Nephron progenitor cell (in vitro differentiated cells): ENCODE results near the gene SLC25A51.

Experiments used
- DNase-seq: peaks from one replicate; pipeline ENCODE4 v3.0.0; 2021
- H3K27ac Mint-ChIP-seq: 2 replicates; pipeline ENCODE4 v1.8.0; 2021; ENCODE audit warnings: mild to moderate bottlenecking, moderate library complexity, mixed read lengths
- H3K27me3 Mint-ChIP-seq: 2 replicates; pipeline ENCODE4 v1.8.0; 2021; ENCODE audit warnings: mild to moderate bottlenecking, low read depth, mixed read lengths; ENCODE audit not compliant: poor library complexity
- H3K36me3 Mint-ChIP-seq: 2 replicates; pipeline ENCODE4 v1.8.0; 2021; ENCODE audit warnings: low read depth, mixed read lengths
- H3K4me1 Mint-ChIP-seq: 2 replicates; pipeline ENCODE4 v1.8.0; 2021; ENCODE audit warnings: mixed read lengths
- H3K4me3 Mint-ChIP-seq: 2 replicates; pipeline ENCODE4 v1.8.0; 2021; ENCODE audit warnings: mild to moderate bottlenecking, moderate library complexity, mixed read lengths
- H3K9me3 Mint-ChIP-seq: 2 replicates; pipeline ENCODE4 v1.8.0; 2021; ENCODE audit warnings: mild to moderate bottlenecking, moderate library complexity, mixed read lengths
- CTCF ChIP-seq: fragments of 200-600 bp; sonication (generic); IDR thresholded peaks from 2 replicates; pipeline ENCODE4 v1.5.0; 2021; ENCODE audit warnings: antibody characterized with exemption

Gene SLC25A51

GRCh38 chr9:37926737-37927118, 22.8 kb upstream of the SLC25A51 start:
- no peak for TF ChIP-seq CTCF

GRCh38 chr9:37925786-37926736, 22.1 kb upstream of the SLC25A51 start:
- H3K27me3 Mint-ChIP-seq: no peaks in the 10 kb centered on the region
- peaks cover 6% of the 10 kb centered on the region for H3K9me3 Mint-ChIP-seq
- no peak for DNase-seq
- H3K36me3 Mint-ChIP-seq: peaks cover 13% of the 10 kb centered on the region
- peak overlapping the region; percentile 44 for H3K27ac Mint-ChIP-seq
- peaks cover 70% of the 10 kb centered on the region for H3K4me1 Mint-ChIP-seq
- no peak overlapping the region for H3K4me3 Mint-ChIP-seq
- TF ChIP-seq CTCF: no peak

More at GRCh38 chr9:37926737-37927118, 22.8 kb upstream of the SLC25A51 start:
- peaks cover 63% of the 10 kb centered on the region for H3K4me1 Mint-ChIP-seq
- no peak overlapping the region for H3K27ac Mint-ChIP-seq
- no peak overlapping the region for H3K4me3 Mint-ChIP-seq
- peaks cover 17% of the 10 kb centered on the region for H3K36me3 Mint-ChIP-seq
- H3K27me3 Mint-ChIP-seq: no peaks in the 10 kb centered on the region
- DNase-seq: no peak
- H3K9me3 Mint-ChIP-seq: peaks cover 8% of the 10 kb centered on the region

- no peak for TF ChIP-seq CTCF
- DNase-seq: no peak
- H3K36me3 Mint-ChIP-seq: peaks cover 6% of the 10 kb centered on the region
- no peaks in the 10 kb centered on the region for H3K9me3 Mint-ChIP-seq
- H3K27me3 Mint-ChIP-seq: no peaks in the 10 kb centered on the region
- peaks cover 81% of the 10 kb centered on the region for H3K4me1 Mint-ChIP-seq
- peak overlapping the region; percentile 10 for H3K27ac Mint-ChIP-seq
- H3K4me3 Mint-ChIP-seq: no peak overlapping the region
Observed at GRCh38 chr9:37925006-37925405, 21.1 kb upstream of the SLC25A51 start.

- H3K36me3 Mint-ChIP-seq: peaks cover 2% of the 10 kb centered on the region
- H3K4me3 Mint-ChIP-seq: no peak overlapping the region
- H3K4me1 Mint-ChIP-seq: peaks cover 85% of the 10 kb centered on the region
- no peak overlapping the region for H3K27ac Mint-ChIP-seq
- no peak for TF ChIP-seq CTCF
- no peaks in the 10 kb centered on the region for H3K27me3 Mint-ChIP-seq
- no peaks in the 10 kb centered on the region for H3K9me3 Mint-ChIP-seq
- no peak for DNase-seq
Observed at GRCh38 chr9:37924538-37924937, 20.6 kb upstream of the SLC25A51 start.

- TF ChIP-seq CTCF: no peak
- Mint-ChIP-seq H3K4me3 (no peak overlapping the region), H3K27me3 (no peaks in the 10 kb centered on the region), H3K9me3 (no peaks in the 10 kb centered on the region), H3K36me3 (no peaks in the 10 kb centered on the region), H3K27ac (no peak overlapping the region), H3K4me1 (peaks cover 92% of the 10 kb centered on the region)
- no peak for DNase-seq
Observed at GRCh38 chr9:37923796-37924427, 20.0 kb upstream of the SLC25A51 start.
